SJSA1 (cell line): ENCODE measurements around the gene NAMPT. TPM values are rescaled to one million over a fixed set of nuclear protein-coding genes. Genes with fewer than 3 reads are reported as not detected.

ENCODE experiments used
- DNase-seq, 2 experiments: peaks; one replicate each; pipeline ENCODE4 v3.0.0-alpha.2; 2015 to 2020; ENCODE audit warnings: low spot score in 2 of 2, low read depth in 1 of 2
- H3K27ac ChIP-seq: fragments of 250-450 bp; sonication (Bioruptor Pico); 2 replicates; pipeline ENCODE4 v1.5.1; 2020; ENCODE audit warnings: mild to moderate bottlenecking, moderate library complexity
- H3K27me3 ChIP-seq: fragments of 250-450 bp; sonication (Bioruptor Pico); replicated peaks from 2 replicates; pipeline ENCODE4 v1.5.1; 2020; ENCODE audit warnings: mild to moderate bottlenecking, moderate library complexity
- H3K36me3 ChIP-seq: fragments of 250-450 bp; sonication (Bioruptor Pico); 2 replicates; pipeline ENCODE4 v1.5.1; 2020; ENCODE audit warnings: mild to moderate bottlenecking
- H3K4me1 ChIP-seq: fragments of 250-450 bp; sonication (Bioruptor Pico); replicated peaks from 2 replicates; pipeline ENCODE4 v1.6.1; 2021; ENCODE audit warnings: mild to moderate bottlenecking
- H3K4me3 ChIP-seq: fragments of 250-450 bp; sonication (Bioruptor Pico); 2 replicates; pipeline ENCODE4 v1.5.1; 2020; ENCODE audit warnings: mild to moderate bottlenecking
- H3K9me3 ChIP-seq: fragments of 250-450 bp; sonication (Bioruptor Pico); replicated peaks from 2 replicates; pipeline ENCODE4 v1.5.1; 2020; ENCODE audit warnings: mild to moderate bottlenecking
- total RNA-seq: library from RNA; depleted of rRNA; stranded (reverse); fragments of >200 nt; shearing (Covaris generic); gene quantifications from 2 replicates; pipeline ENCODE4 v1.2.3, GENCODE V29; 2014; rRNA removed

NAMPT gene
- total RNA-seq, 1 experiment from 2014 or later, result 61.5 TPM

DNA sequence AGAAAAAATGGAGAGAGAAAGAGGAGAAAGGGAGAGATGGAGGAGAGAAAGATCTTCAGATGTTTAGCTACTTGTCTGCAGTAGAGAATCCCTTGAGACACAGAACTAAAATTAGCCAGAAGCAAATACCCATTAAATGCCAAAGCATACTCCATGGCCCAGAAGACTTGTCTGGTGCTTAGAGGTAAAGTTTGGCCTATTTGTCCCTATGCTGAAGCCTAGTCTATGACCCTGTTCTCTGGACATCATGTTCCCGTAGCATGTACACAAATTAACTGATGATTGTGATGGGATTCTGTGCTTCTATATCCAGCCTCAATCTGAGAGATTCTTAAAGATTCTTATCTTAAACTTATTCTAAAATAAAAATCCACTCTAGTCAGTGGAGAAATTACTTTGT lies 85.8 kb downstream of the NAMPT start:
- no peak overlapping the region for H3K4me3 ChIP-seq
- H3K27me3 ChIP-seq, result no peaks in the 10 kb centered on the region
- no peak overlapping the region for H3K27ac ChIP-seq
- no peaks in the 10 kb centered on the region for H3K9me3 ChIP-seq
- no peaks in the 10 kb centered on the region for H3K36me3 ChIP-seq
- no peaks in the 10 kb centered on the region for H3K4me1 ChIP-seq
- DNase-seq, result no peak

Other genes starting within 250 kb of the NAMPT start
- gene SYPL1, start 172.7 kb downstream of the NAMPT start, total RNA-seq, result 45.3 and 53.6 TPM in 2 replicates